Psoas muscle (tissue), 8 donors: ENCODE measurements around the gene ZNF185. TPM values are rescaled to one million over a fixed set of nuclear protein-coding genes. Genes with fewer than 3 reads are reported as not detected.

ENCODE experiments used
- ATAC-seq, 4 donors: fragments of 200-7000 bp; cut with Tn5 transposase; one replicate each; pipeline ENCODE4 v1.9.1; 2020; ENCODE audit warnings: moderate library complexity in 3 of 4, mild to moderate bottlenecking in 2 of 4
- DNase-seq, 2 donors: peaks; one replicate each; pipeline ENCODE4 v3.0.0-alpha.2; 2020
- H3K27ac ChIP-seq: fragments of 200-600 bp; one replicate; pipeline ENCODE4 v1.8.0; 2022
- H3K27me3 ChIP-seq, 3 donors: fragments of 200-600 bp in 1 of 3; one replicate each; pipeline versions ENCODE4 v1.6.1 to v1.8.0; 2013 to 2022; ENCODE audit warnings: low read length in 2 of 3, mild to moderate bottlenecking in 2 of 3, moderate library complexity in 1 of 3; ENCODE audit not compliant: insufficient read depth in 3 of 3
- H3K36me3 ChIP-seq, 2 donors: fragments of 200-600 bp in 1 of 2; one replicate each; pipeline versions ENCODE4 v1.6.1 to v1.8.0; 2013 to 2022; ENCODE audit warnings: low read depth in 1 of 2, mild to moderate bottlenecking in 1 of 2, moderate library complexity in 1 of 2; ENCODE audit not compliant: insufficient read depth in 1 of 2
- H3K4me1 ChIP-seq: fragments of 200-600 bp; one replicate; pipeline ENCODE4 v1.8.0; 2022
- H3K4me3 ChIP-seq: fragments of 200-600 bp; one replicate; pipeline ENCODE4 v1.8.0; 2022; ENCODE audit warnings: mild to moderate bottlenecking
- H3K9me3 ChIP-seq: fragments of 200-600 bp; one replicate; pipeline ENCODE4 v1.8.0; 2022
- CTCF ChIP-seq: fragments of 200-600 bp; IDR thresholded peaks from one replicate; pipeline ENCODE4 v1.8.0; 2022; ENCODE audit warnings: antibody characterized with exemption
- WGBS, 3 donors: extraction: QIAGEN DNeasy Blood & Tissue Kit; methylation state at CpG; one replicate each; pipeline versions ENCODE4 v1.1.6 to v1.1.7; 2013; 5-methylcytosine and 5-hydroxymethylcytosine counted together
- intact Hi-C, 2 donors: fragments of 100-400 bp; cut with DNase I; formaldehyde crosslinking; loops; one replicate each; pipeline versions ENCODE4 v1.11.0 to v1.14.2; 2022
- polyA plus RNA-seq, 3 donors: library from polyadenylated mRNA; stranded (reverse); fragments of 200-250 nt; gene quantifications; one replicate each; pipeline ENCODE4 v1.2.3, GENCODE V29; 2013
- total RNA-seq, 4 donors: library from RNA; stranded (reverse); fragmentation: NEBNext Ultra II Directional in 2 of 4; extraction: Animal tissue kit (Norgen Biotek cat#: 25700) in 2 of 4; gene quantifications; one replicate each; pipeline versions ENCODE4 v1.2.1 to v1.2.4, GENCODE V29; 2021 to 2023
- donor health status: healthy with polysubstance abuse.
- donor health status: DM: no; HTN: no; CAD: no; lungs with moderate emphysema.
- donor health status: Bipolar disorder and iron deficiency.
- donor health status: healthy.
- donor health status: DM: yes; HTN: yes; CAD: no.
- donor health status: DM: no; HTN: no; CAD: no.
- donor health status: DM: no; HTN: no; CAD: no.
- donor health status: DM: yes; HTN: yes; CAD: no.

The ZNF185 gene
- total and polyA plus RNA-seq, 7 donors, result 0.79 to 1.5 (median 1.3) TPM

- Histone ChIP-seq H3K36me3 (no peaks in the 10 kb centered on the region), H3K27ac (no peak overlapping the region), H3K4me3 (no peak overlapping the region), H3K9me3 (no peaks in the 10 kb centered on the region), H3K4me1 (no peaks in the 10 kb centered on the region), H3K27me3 (peaks cover 0 to 45% (median 3%) of the 10 kb centered on the region in 3 donors)
- TF ChIP-seq CTCF, result no peak
- DNase-seq (no peak), ATAC-seq (no peak)
- 42 to 58% (median 53%) methylated on average over 16 to 22 of the region's 22 CpGs for WGBS, 3 donors
- intact Hi-C loops, result no loop called here
Measured at GRCh38 chrX:152892999-152893891, 4.6 kb upstream of the ZNF185 start.

DNA sequence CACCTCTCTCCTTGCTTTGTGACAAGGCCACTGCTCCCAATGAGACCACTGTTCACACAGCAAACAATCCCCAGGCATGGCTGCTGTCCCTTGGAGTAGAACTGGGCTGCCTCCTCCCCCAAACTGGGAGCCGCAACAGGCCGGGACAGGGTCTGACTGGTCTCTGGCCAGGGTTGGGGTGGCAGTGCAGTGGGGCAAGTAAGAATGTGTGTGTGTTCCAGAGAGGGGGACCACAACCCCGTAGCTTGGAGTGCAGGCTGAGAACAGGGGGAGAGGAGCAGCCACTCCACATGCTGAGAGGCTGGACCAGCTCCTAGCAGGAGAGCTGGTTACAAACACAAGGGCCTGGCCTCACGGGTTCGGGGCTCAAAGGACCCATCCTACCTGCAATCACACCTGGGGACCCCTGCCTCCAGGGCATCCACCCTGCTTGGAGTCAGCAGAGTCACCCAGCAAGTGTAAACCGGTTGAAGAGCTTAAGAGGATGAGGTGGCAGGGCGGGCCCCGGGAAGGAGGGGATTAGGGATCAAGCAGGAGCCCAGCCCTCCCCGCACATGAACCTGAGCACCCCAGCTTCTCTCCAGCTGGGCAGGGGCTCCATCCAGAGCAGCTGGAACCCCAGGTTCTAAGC is 3.8 kb upstream of the ZNF185 start:
- DNase-seq (no peak), ATAC-seq (no peak)
- Histone ChIP-seq H3K27ac (no peak overlapping the region), H3K27me3 (peaks cover 0 to 54% (median 4%) of the 10 kb centered on the region in 3 donors), H3K9me3 (no peaks in the 10 kb centered on the region), H3K4me1 (no peaks in the 10 kb centered on the region), H3K36me3 (no peaks in the 10 kb centered on the region), H3K4me3 (no peak overlapping the region)
- intact Hi-C loops, result no loop called here
- 83 to 92% (median 84%) methylated on average over 6 to 9 of the region's 9 CpGs for WGBS, 3 donors
- TF ChIP-seq CTCF, result no peak

DNA sequence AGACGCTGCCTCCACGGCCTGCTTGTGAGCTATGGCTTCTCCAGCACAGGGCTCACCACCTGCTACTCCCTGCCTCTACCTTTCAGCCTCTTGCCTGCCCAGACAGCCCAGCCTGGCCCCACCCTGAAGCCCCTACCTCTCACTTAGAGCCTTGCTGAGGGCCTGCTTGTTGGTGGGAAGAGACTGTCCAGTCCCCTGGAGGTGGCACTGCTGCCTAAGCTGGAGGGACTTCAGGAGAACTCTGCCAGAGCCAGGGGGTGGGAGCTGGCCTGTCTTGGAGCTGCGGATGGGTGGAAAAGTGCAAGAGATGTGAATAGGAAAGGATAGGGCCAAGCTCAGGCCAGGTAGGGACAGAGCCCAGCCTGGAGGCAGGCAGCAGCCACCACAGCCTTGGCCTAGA is 2.7 kb upstream of the ZNF185 start:
- Histone ChIP-seq H3K9me3 (no peaks in the 10 kb centered on the region), H3K36me3 (no peaks in the 10 kb centered on the region), H3K27me3 (peaks cover 0 to 56% (median 4%) of the 10 kb centered on the region in 3 donors), H3K4me1 (no peaks in the 10 kb centered on the region), H3K27ac (no peak overlapping the region), H3K4me3 (no peak overlapping the region)
- no peak for TF ChIP-seq CTCF
- DNase-seq (no peak), ATAC-seq (no peak)
- 73 to 100% (median 76%) methylated on average over 3 of the region's 3 CpGs for WGBS, 3 donors
- intact Hi-C loops, result no loop called here

DNA sequence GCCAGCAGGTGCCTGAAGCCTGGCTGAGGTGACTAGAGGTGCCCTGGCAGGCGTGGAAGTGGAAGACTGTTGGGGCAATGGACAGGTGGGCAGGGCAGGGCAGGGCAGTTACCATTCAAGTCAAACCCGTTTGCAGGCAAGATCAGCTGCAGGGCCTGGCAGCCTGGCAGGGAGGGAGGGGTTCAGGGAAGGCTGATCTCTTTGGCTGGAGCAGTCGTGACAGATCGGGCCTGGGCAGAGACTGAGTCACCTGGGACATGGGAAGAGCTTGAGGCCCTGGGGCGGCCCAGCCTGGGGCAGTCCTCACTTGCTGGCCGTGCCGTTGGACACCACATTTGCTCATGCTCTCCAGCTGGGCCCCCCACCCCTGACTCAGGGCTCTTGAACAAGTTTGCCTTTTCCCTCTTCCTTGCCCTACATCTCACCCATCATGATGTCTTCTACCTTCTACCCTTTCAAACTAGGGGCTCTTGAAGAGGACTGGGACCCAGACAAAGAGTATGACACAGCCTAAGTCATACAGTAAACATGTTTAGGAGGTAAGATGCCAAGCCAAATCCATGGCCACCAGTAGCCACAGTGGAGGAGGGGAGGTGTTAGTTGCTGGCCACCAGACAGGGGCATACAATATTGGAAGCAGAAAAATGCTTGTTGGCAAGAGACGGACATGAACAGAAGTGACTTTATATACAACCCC is 2.0 kb upstream of the ZNF185 start:
- ATAC-seq (no peak), DNase-seq (no peak)
- Histone ChIP-seq H3K27me3 (peaks cover 0 to 56% (median 6%) of the 10 kb centered on the region in 3 donors), H3K4me3 (no peak overlapping the region), H3K4me1 (no peaks in the 10 kb centered on the region), H3K9me3 (no peaks in the 10 kb centered on the region), H3K27ac (no peak overlapping the region), H3K36me3 (no peaks in the 10 kb centered on the region)
- TF ChIP-seq CTCF, result no peak
- intact Hi-C loops, result no loop called here
- WGBS, 3 donors, result 72 to 78% (median 78%) methylated on average over 7 to 8 of the region's 8 CpGs
